Measurements from ENCODE around the gene APLP2. TPM values are rescaled to one million over a fixed set of nuclear protein-coding genes. Genes with fewer than 3 reads are reported as not detected.
A peak's percentile ranks its signal among the peaks of the same experiment; 100 is the strongest.

APLP2 gene
- total RNA-seq, 2 donors from 2014 or later, result 326 to 454 TPM

DNA sequence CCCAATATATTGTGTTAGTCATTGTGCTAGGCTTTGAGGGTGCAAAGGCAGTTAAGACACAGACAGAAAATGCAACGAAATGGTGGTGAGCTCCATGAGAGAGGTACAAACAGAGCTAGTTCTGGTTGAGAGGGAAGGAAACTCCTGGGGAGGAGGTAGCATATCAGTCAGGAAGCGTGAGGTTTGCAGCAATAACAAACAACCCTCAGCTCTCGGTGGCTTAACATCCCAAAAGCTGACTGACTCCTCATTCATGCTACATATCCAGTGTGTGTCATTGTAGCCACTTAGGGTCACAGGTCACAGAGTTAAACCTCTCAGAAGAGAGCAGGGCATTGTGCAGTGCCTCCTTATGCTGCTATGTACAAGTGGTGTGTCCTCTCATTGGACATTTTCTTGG is 88.1 kb downstream of the APLP2 start:
- no peak overlapping the region for H3K4me3 ChIP-seq
- peaks cover 0 to 18% of the 10 kb centered on the region in 2 donors for H3K4me1 ChIP-seq
- H3K27ac ChIP-seq, result no peak overlapping the region
- TF ChIP-seq, protein P1, sequence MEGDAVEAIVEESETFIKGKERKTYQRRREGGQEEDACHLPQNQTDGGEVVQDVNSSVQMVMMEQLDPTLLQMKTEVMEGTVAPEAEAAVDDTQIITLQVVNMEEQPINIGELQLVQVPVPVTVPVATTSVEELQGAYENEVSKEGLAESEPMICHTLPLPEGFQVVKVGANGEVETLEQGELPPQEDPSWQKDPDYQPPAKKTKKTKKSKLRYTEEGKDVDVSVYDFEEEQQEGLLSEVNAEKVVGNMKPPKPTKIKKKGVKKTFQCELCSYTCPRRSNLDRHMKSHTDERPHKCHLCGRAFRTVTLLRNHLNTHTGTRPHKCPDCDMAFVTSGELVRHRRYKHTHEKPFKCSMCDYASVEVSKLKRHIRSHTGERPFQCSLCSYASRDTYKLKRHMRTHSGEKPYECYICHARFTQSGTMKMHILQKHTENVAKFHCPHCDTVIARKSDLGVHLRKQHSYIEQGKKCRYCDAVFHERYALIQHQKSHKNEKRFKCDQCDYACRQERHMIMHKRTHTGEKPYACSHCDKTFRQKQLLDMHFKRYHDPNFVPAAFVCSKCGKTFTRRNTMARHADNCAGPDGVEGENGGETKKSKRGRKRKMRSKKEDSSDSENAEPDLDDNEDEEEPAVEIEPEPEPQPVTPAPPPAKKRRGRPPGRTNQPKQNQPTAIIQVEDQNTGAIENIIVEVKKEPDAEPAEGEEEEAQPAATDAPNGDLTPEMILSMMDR (IDR thresholded peaks at IDR 0.05), result no peak
- H3K9me3 ChIP-seq, result no peaks in the 10 kb centered on the region
- H3K36me3 ChIP-seq, result no peaks in the 10 kb centered on the region
- DNase-seq (ENCODE audit: low spot score), result no peak
- H3K27me3 ChIP-seq, result peaks cover 0 to 7% of the 10 kb centered on the region in 2 donors

DNA sequence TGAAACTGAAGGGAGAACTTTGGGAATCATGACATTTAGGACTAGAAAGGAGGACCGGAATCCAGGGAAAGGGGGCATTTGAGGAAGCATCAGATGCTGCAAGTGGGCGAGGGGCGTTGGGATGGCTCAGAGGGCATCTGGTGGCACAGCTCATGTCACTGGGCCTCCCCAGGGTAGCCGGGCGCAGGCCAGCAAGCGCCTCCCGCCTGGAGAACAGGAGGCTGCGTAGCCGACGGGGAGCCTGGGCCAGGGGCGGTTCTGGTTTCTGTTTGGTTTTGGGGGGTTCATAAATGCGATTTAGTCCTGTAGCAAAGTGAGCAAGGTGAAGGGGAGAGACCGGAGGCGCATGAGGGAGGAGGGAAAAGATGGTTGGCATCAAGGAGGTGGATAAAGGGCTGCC is 89.4 kb downstream of the APLP2 start:
- Histone ChIP-seq H3K4me1 (peaks cover 0 to 25% of the 10 kb centered on the region in 2 donors), H3K9me3 (no peaks in the 10 kb centered on the region), H3K27ac (no peak overlapping the region), H3K4me3 (no peak overlapping the region), H3K36me3 (no peaks in the 10 kb centered on the region), H3K27me3 (peaks cover 0 to 7% of the 10 kb centered on the region in 2 donors)
- TF ChIP-seq, protein P1 (IDR thresholded peaks at IDR 0.05), result no peak
- DNase-seq (ENCODE audit: low spot score), result no peak

DNA sequence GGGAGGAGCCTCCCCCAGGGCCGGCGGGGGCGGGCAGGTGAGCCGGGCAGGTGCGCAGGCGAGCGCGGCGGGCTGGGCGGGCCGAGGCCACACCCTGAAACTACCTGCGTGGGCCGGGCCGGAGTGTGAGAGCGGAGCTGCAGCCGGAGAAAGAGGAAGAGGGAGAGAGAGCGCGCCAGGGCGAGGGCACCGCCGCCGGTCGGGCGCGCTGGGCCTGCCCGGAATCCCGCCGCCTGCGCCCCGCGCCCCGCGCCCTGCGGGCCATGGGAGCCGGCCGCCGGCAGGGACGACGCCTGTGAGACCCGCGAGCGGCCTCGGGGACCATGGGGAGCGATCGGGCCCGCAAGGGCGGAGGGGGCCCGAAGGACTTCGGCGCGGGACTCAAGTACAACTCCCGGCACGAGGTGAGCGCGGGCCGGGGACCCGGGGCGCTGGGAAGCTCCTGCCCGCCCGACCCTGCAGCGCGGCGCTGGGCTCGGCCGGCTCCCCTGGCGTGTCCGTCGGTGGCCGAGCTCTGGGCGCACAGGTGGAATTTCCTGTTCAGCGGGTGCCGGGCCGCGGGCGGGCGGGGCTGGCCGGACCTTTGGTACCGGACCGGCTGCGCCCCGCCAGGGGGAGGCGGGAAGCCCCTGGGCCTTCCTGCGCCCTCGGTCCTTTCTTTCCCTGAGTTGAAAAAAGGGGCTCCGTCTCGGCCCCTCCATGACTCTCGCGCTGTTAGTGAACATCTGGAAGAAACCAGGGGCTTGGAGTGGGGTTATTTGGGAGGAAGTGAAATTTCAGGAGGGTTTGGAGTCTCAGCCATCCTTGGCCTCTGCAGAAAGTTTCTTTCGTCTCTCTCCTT is 90.2 kb downstream of the APLP2 start, which contains the start of gene ST14:
Gene ST14, plus strand, starts transcription at position 126 of the 841 bp plus-strand sequence. Its CDS starts 198 bp downstream, at position 324.
- peaks cover 0 to 7% of the 10 kb centered on the region in 2 donors for H3K27me3 ChIP-seq
- DNase-seq (ENCODE audit: low spot score), result no peak
- no peaks in the 10 kb centered on the region for H3K36me3 ChIP-seq
- peaks cover 0 to 25% of the 10 kb centered on the region in 2 donors for H3K4me1 ChIP-seq
- TF ChIP-seq, protein P1 (IDR thresholded peaks at IDR 0.05), result no peak
- no peak within 1 kb of the TSS for H3K27ac ChIP-seq
- peak within 1 kb of the TSS; percentile 25 to 40 for H3K4me3 ChIP-seq
- no peaks in the 10 kb centered on the region for H3K9me3 ChIP-seq

DNA sequence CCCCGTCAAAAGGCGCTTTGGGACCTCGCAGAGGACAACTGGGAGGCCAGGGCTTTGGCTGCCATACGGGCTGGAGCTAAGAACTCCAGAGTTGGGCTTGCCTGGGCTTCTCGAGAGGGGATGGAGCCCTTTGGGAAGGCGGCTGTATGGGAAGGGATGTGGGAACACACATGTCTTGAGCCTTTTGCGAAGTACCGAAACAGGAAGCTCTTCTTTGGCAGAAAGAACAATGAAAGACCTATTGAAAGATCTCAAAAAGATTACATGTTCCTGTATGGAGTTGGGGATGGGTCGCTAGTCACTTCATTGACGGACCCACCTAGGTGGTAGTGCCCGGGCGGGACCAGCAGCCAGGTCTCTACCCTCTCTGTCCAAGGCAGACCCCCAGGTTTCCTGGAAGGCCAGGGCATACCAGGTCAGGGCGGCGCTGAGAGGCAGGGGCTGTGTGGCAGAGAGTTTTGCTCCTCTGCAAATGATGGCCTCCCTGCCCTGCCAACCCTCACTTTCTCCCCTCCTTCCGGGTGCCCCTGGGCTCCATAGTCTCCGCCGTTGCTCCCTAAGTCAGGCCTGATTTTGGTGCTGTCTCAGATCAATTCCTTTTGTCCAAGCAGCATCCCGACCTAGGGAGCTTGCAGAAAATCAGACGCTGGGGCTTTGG is 90.9 kb downstream of the APLP2 start:
- H3K4me3 ChIP-seq, result peak overlapping the region in 1 of 2 donors; percentile 40
- no peaks in the 10 kb centered on the region for H3K9me3 ChIP-seq
- TF ChIP-seq, protein P1 (IDR thresholded peaks at IDR 0.05), result no peak
- DNase-seq (ENCODE audit: low spot score), result no peak
- no peaks in the 10 kb centered on the region for H3K36me3 ChIP-seq
- H3K4me1 ChIP-seq, result peaks cover 0 to 25% of the 10 kb centered on the region in 2 donors
- H3K27me3 ChIP-seq, result peaks cover 0 to 7% of the 10 kb centered on the region in 2 donors
- H3K27ac ChIP-seq, result no peak overlapping the region

DNA sequence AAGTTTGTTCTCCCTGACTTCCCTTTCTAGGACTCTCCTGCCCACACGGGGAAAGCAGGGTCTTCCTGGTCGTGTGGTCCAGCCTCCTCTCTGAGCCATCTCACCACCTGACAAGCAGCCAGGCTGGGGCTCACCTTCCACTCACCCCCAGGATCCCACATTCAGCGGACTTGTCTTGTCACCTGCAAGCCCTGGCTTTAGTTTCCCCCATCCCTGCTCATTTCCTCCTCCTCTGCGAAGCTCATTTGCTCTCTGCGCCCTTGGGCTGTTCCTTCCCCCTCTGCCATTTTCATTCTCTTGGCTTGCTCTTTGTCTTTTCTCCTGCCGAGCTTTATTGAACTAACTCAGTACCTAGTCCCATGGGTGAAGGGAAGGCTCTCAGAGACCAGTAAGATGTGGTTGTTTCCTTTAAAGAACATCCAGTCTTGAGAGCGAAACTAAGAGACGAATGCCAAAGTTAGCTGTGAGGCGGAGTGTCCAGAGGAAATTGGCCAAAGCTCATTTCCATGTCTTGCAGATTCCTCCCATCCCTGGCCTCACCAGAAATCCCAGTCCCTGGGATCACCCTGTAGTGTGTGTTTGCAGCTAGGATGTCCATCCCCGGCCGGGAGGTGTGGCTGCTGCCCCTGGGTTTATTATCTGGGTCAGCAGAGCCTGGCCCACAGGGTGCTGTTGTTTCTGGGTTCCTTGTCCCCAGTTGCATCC is 91.9 kb downstream of the APLP2 start:
- Histone ChIP-seq H3K27ac (no peak overlapping the region), H3K4me1 (peaks cover 0 to 25% of the 10 kb centered on the region in 2 donors), H3K27me3 (peaks cover 0 to 7% of the 10 kb centered on the region in 2 donors), H3K9me3 (no peaks in the 10 kb centered on the region), H3K36me3 (no peaks in the 10 kb centered on the region), H3K4me3 (no peak overlapping the region)
- TF ChIP-seq, protein P1 (IDR thresholded peaks at IDR 0.05), result no peak
- no peak for DNase-seq (ENCODE audit: low spot score)

Measured in right atrium auricular region (tissue), 2 donors.